ENCODE measurements around the gene NHLRC1. TPM values are rescaled to one million over a fixed set of nuclear protein-coding genes. Genes with fewer than 3 reads are reported as not detected.

Gene NHLRC1
- total and polyA plus RNA-seq, 2 experiments from 2014 or later: 1.1 TPM

DNA sequence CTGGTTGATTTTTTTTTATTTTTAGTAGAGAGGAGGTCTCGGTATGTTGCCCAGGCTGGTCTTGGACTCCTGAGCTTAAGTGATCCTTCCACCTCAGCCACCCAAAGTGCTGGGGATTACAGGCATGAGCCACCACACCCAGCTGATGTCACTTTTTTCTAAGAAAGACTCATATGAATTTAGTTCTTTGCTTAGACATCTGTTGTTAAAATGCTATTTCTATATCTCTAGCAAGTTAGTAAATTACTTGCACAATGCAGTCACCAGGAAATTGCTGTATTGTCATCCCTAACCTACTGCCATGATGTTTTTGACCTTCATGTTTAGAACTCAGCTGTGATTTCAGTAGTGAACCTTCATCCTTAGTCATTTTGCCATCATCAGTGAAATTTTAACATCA is 38.4 kb upstream of the NHLRC1 start:
- no peak overlapping the region for H2AFZ ChIP-seq
- Mint-ChIP-seq H3K4me1 (peaks cover 5% of the 10 kb centered on the region; the same call in 2 of the 3 replicates), H3K4me3 (no peak overlapping the region), H3K36me3 (ENCODE audit: low read depth) (peaks cover 41% of the 10 kb centered on the region), H3K27ac (no peak overlapping the region), H3K27me3 (ENCODE audit: insufficient read depth, low read depth, poor library complexity) (peaks cover 2% of the 10 kb centered on the region), H3K9me3 (no peaks in the 10 kb centered on the region)
- H3K4me2 ChIP-seq: no peak overlapping the region
- no peaks in the 10 kb centered on the region; the same call in 1 of the 2 replicates for H3K79me2 ChIP-seq (replicated peaks; ENCODE audit: insufficient read depth)
- ATAC-seq (no peak), DNase-seq (ENCODE audit: low spot score) (no peak)
- no peaks in the 10 kb centered on the region for H4K20me1 ChIP-seq (replicated peaks; ENCODE audit: insufficient read depth)
- no peaks in the 10 kb centered on the region for H3K9me2 ChIP-seq (ENCODE audit: insufficient read depth)
- H3F3A ChIP-seq (replicated peaks; ENCODE audit: low read depth): 0 out of 2 replicates have a peak, but pooled peaks cover 3% of the 10 kb centered on the region
- H3K27me3 ChIP-seq (ENCODE audit: insufficient read depth): no peaks in the 10 kb centered on the region
- H3K27ac ChIP-seq (ENCODE audit: low read depth): no peak overlapping the region
- H3K4me1 ChIP-seq (ENCODE audit: insufficient read depth): peaks cover 3% of the 10 kb centered on the region; the same call in 1 of the 2 replicates
- H3K36me3 ChIP-seq (ENCODE audit: insufficient read depth): peaks cover 19% of the 10 kb centered on the region
- H3K4me3 ChIP-seq: no peak overlapping the region
- TF ChIP-seq ZNF114 (CRISPR knock-in tag; IDR thresholded peaks at IDR 0.05) (no peak), CREB1 (CRISPR knock-in tag; IDR thresholded peaks at IDR 0.05; ENCODE audit: low read depth) (no peak), ZNF331 (CRISPR knock-in tag; IDR thresholded peaks at IDR 0.05; ENCODE audit: low read depth) (no peak), NANOG (IDR thresholded peaks at IDR 0.05; ENCODE audit: borderline replicate concordance) (no peak), JUNB (IDR thresholded peaks at IDR 0.05; ENCODE audit: unreplicated experiment) (no peak), STAT1 (IDR thresholded peaks at IDR 0.05; ENCODE audit: unreplicated experiment) (no peak), EZH2 (IDR thresholded peaks at IDR 0.05; ENCODE audit: low read depth, unreplicated experiment) (no peak), EZH2phosphoT487 (IDR thresholded peaks at IDR 0.05; ENCODE audit: unreplicated experiment) (no peak), POLR2AphosphoS5 (IDR thresholded peaks at IDR 0.05; ENCODE audit: low read depth) (no peak)
- TF ChIP-seq, protein P1, sequence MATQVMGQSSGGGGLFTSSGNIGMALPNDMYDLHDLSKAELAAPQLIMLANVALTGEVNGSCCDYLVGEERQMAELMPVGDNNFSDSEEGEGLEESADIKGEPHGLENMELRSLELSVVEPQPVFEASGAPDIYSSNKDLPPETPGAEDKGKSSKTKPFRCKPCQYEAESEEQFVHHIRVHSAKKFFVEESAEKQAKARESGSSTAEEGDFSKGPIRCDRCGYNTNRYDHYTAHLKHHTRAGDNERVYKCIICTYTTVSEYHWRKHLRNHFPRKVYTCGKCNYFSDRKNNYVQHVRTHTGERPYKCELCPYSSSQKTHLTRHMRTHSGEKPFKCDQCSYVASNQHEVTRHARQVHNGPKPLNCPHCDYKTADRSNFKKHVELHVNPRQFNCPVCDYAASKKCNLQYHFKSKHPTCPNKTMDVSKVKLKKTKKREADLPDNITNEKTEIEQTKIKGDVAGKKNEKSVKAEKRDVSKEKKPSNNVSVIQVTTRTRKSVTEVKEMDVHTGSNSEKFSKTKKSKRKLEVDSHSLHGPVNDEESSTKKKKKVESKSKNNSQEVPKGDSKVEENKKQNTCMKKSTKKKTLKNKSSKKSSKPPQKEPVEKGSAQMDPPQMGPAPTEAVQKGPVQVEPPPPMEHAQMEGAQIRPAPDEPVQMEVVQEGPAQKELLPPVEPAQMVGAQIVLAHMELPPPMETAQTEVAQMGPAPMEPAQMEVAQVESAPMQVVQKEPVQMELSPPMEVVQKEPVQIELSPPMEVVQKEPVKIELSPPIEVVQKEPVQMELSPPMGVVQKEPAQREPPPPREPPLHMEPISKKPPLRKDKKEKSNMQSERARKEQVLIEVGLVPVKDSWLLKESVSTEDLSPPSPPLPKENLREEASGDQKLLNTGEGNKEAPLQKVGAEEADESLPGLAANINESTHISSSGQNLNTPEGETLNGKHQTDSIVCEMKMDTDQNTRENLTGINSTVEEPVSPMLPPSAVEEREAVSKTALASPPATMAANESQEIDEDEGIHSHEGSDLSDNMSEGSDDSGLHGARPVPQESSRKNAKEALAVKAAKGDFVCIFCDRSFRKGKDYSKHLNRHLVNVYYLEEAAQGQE (IDR thresholded peaks at IDR 0.05; ENCODE audit: unreplicated experiment): no peak
- TF ChIP-seq, protein P2, sequence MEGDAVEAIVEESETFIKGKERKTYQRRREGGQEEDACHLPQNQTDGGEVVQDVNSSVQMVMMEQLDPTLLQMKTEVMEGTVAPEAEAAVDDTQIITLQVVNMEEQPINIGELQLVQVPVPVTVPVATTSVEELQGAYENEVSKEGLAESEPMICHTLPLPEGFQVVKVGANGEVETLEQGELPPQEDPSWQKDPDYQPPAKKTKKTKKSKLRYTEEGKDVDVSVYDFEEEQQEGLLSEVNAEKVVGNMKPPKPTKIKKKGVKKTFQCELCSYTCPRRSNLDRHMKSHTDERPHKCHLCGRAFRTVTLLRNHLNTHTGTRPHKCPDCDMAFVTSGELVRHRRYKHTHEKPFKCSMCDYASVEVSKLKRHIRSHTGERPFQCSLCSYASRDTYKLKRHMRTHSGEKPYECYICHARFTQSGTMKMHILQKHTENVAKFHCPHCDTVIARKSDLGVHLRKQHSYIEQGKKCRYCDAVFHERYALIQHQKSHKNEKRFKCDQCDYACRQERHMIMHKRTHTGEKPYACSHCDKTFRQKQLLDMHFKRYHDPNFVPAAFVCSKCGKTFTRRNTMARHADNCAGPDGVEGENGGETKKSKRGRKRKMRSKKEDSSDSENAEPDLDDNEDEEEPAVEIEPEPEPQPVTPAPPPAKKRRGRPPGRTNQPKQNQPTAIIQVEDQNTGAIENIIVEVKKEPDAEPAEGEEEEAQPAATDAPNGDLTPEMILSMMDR (conservative IDR thresholded peaks at IDR 0.05; ENCODE audit: low read depth in 2 of 2): no peak
- TF ChIP-seq, protein P3, sequence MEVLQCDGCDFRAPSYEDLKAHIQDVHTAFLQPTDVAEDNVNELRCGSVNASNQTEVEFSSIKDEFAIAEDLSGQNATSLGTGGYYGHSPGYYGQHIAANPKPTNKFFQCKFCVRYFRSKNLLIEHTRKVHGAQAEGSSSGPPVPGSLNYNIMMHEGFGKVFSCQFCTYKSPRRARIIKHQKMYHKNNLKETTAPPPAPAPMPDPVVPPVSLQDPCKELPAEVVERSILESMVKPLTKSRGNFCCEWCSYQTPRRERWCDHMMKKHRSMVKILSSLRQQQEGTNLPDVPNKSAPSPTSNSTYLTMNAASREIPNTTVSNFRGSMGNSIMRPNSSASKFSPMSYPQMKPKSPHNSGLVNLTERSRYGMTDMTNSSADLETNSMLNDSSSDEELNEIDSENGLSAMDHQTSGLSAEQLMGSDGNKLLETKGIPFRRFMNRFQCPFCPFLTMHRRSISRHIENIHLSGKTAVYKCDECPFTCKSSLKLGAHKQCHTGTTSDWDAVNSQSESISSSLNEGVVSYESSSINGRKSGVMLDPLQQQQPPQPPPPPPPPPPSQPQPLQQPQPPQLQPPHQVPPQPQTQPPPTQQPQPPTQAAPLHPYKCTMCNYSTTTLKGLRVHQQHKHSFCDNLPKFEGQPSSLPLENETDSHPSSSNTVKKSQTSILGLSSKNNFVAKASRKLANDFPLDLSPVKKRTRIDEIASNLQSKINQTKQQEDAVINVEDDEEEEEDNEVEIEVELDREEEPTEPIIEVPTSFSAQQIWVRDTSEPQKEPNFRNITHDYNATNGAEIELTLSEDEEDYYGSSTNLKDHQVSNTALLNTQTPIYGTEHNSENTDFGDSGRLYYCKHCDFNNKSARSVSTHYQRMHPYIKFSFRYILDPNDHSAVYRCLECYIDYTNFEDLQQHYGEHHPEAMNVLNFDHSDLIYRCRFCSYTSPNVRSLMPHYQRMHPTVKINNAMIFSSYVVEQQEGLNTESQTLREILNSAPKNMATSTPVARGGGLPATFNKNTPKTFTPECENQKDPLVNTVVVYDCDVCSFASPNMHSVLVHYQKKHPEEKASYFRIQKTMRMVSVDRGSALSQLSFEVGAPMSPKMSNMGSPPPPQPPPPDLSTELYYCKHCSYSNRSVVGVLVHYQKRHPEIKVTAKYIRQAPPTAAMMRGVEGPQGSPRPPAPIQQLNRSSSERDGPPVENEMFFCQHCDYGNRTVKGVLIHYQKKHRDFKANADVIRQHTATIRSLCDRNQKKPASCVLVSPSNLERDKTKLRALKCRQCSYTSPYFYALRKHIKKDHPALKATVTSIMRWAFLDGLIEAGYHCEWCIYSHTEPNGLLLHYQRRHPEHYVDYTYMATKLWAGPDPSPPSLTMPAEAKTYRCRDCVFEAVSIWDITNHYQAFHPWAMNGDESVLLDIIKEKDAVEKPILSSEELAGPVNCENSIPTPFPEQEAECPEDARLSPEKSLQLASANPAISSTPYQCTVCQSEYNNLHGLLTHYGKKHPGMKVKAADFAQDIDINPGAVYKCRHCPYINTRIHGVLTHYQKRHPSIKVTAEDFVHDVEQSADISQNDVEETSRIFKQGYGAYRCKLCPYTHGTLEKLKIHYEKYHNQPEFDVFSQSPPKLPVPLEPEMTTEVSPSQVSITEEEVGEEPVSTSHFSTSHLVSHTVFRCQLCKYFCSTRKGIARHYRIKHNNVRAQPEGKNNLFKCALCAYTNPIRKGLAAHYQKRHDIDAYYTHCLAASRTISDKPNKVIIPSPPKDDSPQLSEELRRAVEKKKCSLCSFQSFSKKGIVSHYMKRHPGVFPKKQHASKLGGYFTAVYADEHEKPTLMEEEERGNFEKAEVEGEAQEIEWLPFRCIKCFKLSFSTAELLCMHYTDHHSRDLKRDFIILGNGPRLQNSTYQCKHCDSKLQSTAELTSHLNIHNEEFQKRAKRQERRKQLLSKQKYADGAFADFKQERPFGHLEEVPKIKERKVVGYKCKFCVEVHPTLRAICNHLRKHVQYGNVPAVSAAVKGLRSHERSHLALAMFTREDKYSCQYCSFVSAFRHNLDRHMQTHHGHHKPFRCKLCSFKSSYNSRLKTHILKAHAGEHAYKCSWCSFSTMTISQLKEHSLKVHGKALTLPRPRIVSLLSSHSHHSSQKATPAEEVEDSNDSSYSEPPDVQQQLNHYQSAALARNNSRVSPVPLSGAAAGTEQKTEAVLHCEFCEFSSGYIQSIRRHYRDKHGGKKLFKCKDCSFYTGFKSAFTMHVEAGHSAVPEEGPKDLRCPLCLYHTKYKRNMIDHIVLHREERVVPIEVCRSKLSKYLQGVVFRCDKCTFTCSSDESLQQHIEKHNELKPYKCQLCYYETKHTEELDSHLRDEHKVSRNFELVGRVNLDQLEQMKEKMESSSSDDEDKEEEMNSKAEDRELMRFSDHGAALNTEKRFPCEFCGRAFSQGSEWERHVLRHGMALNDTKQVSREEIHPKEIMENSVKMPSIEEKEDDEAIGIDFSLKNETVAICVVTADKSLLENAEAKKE (CRISPR knock-in tag; IDR thresholded peaks at IDR 0.05): no peak
- TF ChIP-seq, protein P4, sequence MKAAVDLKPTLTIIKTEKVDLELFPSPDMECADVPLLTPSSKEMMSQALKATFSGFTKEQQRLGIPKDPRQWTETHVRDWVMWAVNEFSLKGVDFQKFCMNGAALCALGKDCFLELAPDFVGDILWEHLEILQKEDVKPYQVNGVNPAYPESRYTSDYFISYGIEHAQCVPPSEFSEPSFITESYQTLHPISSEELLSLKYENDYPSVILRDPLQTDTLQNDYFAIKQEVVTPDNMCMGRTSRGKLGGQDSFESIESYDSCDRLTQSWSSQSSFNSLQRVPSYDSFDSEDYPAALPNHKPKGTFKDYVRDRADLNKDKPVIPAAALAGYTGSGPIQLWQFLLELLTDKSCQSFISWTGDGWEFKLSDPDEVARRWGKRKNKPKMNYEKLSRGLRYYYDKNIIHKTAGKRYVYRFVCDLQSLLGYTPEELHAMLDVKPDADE (IDR thresholded peaks at IDR 0.05): no peak

Measured in GM23338 (cell line).